Lower leg skin (tissue), 3 donors: ENCODE results near the gene RIPK4.

Source experiments
- POLR2A ChIP-seq, 2 donors: fragments of 450-650 bp; IDR thresholded peaks; one replicate each; pipeline ENCODE4 v1.6.1; 2016 to 2017; ENCODE audit warnings: antibody characterized with exemption in 2 of 2, mild to moderate bottlenecking in 1 of 2, moderate library complexity in 1 of 2
- TF ChIP-seq, protein P1 (sequence below), 3 donors: fragments of 450-650 bp; IDR thresholded peaks; one replicate each; pipeline ENCODE4 v1.5.1; 2016; ENCODE audit warnings: antibody characterized with exemption in 3 of 3, mild to moderate bottlenecking in 3 of 3, moderate library complexity in 2 of 3

DNA sequence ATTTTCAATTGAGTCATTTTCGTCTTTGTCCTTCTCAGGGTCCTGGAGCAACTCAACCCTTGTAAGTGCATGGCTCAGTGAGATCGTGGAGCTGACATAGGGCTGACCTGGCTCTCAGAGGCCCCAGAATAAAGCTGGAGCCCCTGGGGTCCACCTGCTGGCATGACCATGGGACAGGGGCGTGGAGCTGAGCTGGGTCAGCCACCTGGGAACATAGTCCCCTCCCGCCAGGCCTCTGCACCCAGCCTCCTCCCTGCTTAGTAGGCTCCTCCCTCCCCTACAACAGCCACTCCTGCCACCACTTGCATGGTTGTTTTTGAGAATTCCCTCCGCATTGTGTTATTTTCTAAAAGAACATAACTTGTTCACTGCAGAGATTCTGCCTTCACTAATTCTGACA is 3.1 kb upstream of the RIPK4 start:
- TF ChIP-seq, protein P1, sequence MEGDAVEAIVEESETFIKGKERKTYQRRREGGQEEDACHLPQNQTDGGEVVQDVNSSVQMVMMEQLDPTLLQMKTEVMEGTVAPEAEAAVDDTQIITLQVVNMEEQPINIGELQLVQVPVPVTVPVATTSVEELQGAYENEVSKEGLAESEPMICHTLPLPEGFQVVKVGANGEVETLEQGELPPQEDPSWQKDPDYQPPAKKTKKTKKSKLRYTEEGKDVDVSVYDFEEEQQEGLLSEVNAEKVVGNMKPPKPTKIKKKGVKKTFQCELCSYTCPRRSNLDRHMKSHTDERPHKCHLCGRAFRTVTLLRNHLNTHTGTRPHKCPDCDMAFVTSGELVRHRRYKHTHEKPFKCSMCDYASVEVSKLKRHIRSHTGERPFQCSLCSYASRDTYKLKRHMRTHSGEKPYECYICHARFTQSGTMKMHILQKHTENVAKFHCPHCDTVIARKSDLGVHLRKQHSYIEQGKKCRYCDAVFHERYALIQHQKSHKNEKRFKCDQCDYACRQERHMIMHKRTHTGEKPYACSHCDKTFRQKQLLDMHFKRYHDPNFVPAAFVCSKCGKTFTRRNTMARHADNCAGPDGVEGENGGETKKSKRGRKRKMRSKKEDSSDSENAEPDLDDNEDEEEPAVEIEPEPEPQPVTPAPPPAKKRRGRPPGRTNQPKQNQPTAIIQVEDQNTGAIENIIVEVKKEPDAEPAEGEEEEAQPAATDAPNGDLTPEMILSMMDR (IDR thresholded peaks at IDR 0.05), result no peak
- TF ChIP-seq POLR2A (IDR thresholded peaks at IDR 0.05), result no peak
